Rectal smooth muscle tissue (tissue), 1 donor: Measurements from ENCODE around the gene TSC22D1.

Experiments used
- H3K27ac ChIP-seq: one replicate; pipeline ENCODE4 v1.7.0; 2013; ENCODE audit warnings: low read depth, low read length, inconsistent platforms
- H3K27me3 ChIP-seq: one replicate; pipeline ENCODE4 v1.7.0; 2013; ENCODE audit warnings: low read length; ENCODE audit not compliant: control insufficient read depth, insufficient read depth
- H3K36me3 ChIP-seq: one replicate; pipeline ENCODE4 v1.7.0; 2013; ENCODE audit warnings: low read length; ENCODE audit not compliant: control insufficient read depth, insufficient read depth
- H3K4me1 ChIP-seq: one replicate; pipeline ENCODE4 v1.7.0; 2013; ENCODE audit warnings: low read length; ENCODE audit not compliant: control insufficient read depth, insufficient read depth
- H3K4me3 ChIP-seq: one replicate; pipeline ENCODE4 v1.7.0; 2013; ENCODE audit warnings: low read length
- H3K9ac ChIP-seq: one replicate; pipeline ENCODE4 v1.7.0; 2013; ENCODE audit warnings: low read length

Gene TSC22D1

DNA sequence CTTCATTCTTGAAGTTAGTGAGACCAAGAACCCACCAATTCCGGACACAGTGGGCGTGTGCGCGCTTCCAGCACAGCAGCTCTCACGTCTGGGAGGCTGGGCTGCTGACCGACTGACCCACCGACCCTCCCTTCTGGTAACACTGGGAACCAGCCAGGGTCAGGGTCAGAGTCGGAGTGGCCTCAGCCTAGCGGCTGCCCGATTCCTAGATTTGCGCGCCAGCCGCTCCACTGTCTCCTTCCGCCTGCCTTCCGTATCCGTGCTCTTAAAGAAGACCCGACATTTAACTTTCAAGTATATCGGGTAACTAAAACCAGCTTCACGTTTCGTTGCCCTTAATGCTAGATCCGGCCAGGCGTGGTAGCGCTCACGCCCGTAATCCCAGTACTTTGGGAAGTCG lies 161.4 kb downstream of the TSC22D1 start:
- H3K27ac ChIP-seq: no peak overlapping the region
- H3K36me3 ChIP-seq: no peaks in the 10 kb centered on the region
- H3K27me3 ChIP-seq: no peaks in the 10 kb centered on the region
- H3K4me3 ChIP-seq: no peak overlapping the region
- H3K9ac ChIP-seq: no peak overlapping the region
- H3K4me1 ChIP-seq: no peaks in the 10 kb centered on the region

DNA sequence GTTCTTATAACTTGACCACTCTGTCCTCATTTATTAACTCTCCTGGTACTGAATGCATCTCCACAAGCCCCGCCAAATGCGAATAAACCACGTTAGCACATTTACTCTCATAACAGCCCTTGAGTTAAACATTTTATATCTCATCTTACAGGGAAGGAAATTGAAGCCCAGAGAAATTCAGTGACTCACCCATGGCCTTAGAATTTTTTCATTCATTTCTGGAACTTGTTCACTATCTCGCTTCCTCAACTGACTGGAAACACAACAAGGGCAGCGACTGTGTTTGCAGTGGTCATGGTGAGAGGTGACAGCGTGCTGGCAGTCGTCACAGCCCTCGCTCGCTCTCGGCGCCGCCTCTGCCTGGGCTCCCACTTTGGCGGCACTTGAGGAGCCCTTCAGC lies 163.0 kb downstream of the TSC22D1 start:
- H3K27ac ChIP-seq: no peak overlapping the region
- no peak overlapping the region for H3K9ac ChIP-seq
- no peaks in the 10 kb centered on the region for H3K27me3 ChIP-seq
- no peaks in the 10 kb centered on the region for H3K36me3 ChIP-seq
- no peak overlapping the region for H3K4me3 ChIP-seq
- no peaks in the 10 kb centered on the region for H3K4me1 ChIP-seq

DNA sequence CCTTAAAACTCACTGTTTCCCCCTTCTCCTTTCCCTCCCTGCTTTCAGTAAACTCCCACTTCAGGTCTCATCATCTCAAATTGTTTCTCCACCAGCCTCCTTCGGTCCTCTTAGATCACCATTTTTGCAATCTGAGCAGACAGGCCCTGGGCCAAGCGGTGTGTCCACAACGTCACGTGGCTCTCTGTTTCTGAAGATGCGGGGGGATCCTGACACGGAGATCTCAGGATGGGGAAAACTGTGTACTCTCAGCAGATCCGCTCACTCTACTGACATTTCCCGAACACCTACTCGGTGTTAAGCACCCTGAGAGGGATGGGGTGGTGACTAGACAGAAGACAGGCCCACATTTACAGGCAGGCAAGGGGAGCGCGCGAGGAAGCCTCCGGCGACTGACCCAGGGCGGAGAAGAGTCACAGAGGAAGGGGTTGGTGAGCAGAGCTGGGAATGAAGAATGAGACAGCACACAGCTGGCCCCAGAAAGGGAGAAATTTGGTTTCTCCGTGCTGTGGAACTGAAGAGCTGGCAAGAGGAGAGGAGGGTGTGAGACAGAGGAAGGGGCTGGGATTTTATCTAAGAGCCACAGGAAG lies 163.7 kb downstream of the TSC22D1 start:
- no peaks in the 10 kb centered on the region for H3K27me3 ChIP-seq
- H3K9ac ChIP-seq: no peak overlapping the region
- H3K27ac ChIP-seq: no peak overlapping the region
- no peak overlapping the region for H3K4me3 ChIP-seq
- H3K4me1 ChIP-seq: no peaks in the 10 kb centered on the region
- H3K36me3 ChIP-seq: no peaks in the 10 kb centered on the region

DNA sequence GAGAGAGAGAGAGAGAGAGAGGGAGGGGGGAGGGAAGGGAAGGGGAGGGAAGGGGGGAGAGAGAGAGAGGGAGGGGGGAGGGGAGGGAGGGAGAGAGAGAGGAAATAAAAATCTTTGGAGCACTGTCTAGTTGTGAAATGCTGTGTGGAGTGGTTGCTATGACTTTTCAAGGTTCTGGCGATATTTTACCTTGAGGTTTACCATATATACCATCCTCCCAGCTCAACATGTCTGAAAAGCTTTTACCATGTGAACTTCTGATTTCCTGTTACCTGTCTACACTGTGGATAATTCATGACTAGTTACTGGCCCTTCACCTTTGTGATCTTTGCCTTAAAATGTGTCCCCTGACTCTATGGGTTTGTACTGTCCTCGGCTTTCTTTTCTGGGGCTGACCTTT lies 164.3 kb downstream of the TSC22D1 start:
- Histone ChIP-seq H3K9ac (no peak overlapping the region), H3K36me3 (no peaks in the 10 kb centered on the region), H3K4me3 (no peak overlapping the region), H3K27ac (no peak overlapping the region), H3K4me1 (no peaks in the 10 kb centered on the region), H3K27me3 (no peaks in the 10 kb centered on the region)

DNA sequence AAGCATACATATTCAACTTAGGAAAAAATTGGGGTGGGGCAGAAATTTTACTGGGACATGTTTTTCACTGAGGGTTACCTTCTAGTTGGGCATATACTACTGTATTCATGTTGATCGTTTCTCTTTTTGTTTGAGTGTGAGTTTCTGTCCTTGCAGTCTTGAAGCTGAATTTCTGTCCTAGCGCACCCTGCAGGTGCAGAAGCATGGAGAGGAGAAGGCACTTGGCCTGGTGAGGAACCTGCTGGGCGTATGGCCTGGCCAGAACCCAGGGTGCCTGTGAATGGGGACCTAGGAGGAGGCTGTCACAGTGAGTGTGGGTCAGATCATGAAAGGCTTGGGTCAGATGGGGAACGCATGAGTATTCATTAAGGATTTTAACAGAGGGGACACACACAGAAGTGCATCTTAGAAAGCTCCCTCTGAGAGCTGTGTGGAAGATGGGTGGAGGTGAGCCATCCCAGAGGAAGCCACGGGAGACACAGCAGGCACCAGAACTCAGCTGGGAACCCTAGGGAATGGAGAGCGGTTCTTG lies 165.7 kb downstream of the TSC22D1 start:
- Histone ChIP-seq H3K36me3 (no peaks in the 10 kb centered on the region), H3K27me3 (no peaks in the 10 kb centered on the region), H3K4me1 (no peaks in the 10 kb centered on the region), H3K9ac (no peak overlapping the region), H3K4me3 (no peak overlapping the region), H3K27ac (no peak overlapping the region)

DNA sequence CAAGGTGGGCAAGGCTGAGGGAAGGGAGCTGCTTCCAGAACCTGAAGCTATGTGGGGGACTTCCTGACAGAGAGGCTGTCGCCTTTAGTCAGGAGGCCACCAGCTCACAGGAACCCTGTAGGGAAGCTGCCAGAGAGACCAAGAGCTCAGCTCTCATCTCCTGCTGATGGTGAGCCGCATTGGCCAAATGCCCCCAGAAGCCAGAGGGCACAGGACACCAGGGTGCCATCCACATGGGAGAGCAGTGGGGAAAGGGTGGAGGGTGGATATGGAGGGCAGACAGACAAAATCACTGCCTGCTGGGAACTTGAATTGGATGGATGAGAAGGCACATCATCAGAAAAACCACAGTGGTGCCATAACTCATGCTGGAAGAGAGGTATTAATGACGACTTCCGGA lies 166.5 kb downstream of the TSC22D1 start:
- Histone ChIP-seq H3K4me3 (no peak overlapping the region), H3K4me1 (no peaks in the 10 kb centered on the region), H3K27ac (no peak overlapping the region), H3K9ac (no peak overlapping the region), H3K27me3 (no peaks in the 10 kb centered on the region), H3K36me3 (no peaks in the 10 kb centered on the region)

DNA sequence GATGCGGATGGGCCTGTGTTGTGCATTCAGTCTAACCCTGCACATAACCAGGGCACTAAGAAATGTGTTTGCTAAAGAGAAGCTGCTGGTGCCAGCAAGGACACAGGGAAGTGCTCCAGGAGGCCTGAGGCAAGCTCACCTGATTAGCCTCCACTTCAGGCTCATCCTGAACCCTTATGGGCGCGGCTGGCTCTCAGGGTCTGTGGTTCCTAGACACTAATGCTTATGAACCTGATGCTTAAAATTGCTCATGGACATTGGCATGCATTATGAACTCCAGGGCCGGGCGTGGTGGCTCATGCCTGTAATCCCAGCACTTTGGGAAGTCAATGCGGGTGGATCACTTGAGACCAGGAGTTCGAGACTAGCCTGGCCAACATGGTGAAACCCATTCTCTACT lies 168.2 kb downstream of the TSC22D1 start:
- Histone ChIP-seq H3K36me3 (no peaks in the 10 kb centered on the region), H3K9ac (no peak overlapping the region), H3K4me1 (no peaks in the 10 kb centered on the region), H3K27me3 (no peaks in the 10 kb centered on the region), H3K27ac (no peak overlapping the region), H3K4me3 (no peak overlapping the region)

DNA sequence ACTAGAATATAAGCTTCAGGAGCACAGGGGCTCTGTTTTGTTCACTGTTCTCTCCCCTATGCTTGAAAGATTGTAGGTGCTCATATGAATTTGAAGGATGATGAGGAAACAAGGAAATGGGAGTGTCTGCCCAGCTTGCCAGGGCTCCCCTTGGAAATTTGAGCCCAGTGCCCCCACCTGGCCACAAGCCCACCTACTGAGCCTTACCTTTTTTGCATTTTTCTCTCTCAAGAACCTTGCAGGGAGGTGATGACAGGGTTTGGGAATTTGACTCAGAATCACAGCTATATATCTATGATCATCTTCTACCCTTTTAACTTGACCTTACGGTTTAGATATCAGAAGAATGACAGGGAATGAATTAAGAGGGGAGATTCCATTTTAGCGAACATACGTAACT lies 168.8 kb downstream of the TSC22D1 start:
- no peak overlapping the region for H3K9ac ChIP-seq
- H3K36me3 ChIP-seq: no peaks in the 10 kb centered on the region
- no peak overlapping the region for H3K4me3 ChIP-seq
- no peaks in the 10 kb centered on the region for H3K4me1 ChIP-seq
- no peaks in the 10 kb centered on the region for H3K27me3 ChIP-seq
- H3K27ac ChIP-seq: no peak overlapping the region

DNA sequence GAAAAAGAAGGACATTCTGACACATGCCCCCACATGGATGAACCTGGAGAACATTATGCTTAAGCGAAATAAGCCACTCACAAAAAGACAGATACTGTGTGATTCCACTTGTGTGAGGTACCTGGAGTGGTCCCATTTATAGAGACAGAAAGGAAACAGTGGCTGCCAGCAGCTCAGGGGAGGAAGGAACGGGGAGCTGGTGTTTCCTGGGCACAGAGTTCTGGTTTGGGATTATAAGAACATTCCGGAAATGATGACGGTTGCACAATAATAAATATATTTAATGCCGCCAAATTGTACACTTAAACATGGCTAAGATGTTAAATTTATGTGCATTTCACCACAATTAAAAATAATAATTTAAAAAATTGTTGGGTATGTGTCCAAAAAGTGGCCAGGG lies 169.5 kb downstream of the TSC22D1 start:
- Histone ChIP-seq H3K36me3 (no peaks in the 10 kb centered on the region), H3K9ac (no peak overlapping the region), H3K27me3 (no peaks in the 10 kb centered on the region), H3K27ac (no peak overlapping the region), H3K4me1 (no peaks in the 10 kb centered on the region), H3K4me3 (no peak overlapping the region)

DNA sequence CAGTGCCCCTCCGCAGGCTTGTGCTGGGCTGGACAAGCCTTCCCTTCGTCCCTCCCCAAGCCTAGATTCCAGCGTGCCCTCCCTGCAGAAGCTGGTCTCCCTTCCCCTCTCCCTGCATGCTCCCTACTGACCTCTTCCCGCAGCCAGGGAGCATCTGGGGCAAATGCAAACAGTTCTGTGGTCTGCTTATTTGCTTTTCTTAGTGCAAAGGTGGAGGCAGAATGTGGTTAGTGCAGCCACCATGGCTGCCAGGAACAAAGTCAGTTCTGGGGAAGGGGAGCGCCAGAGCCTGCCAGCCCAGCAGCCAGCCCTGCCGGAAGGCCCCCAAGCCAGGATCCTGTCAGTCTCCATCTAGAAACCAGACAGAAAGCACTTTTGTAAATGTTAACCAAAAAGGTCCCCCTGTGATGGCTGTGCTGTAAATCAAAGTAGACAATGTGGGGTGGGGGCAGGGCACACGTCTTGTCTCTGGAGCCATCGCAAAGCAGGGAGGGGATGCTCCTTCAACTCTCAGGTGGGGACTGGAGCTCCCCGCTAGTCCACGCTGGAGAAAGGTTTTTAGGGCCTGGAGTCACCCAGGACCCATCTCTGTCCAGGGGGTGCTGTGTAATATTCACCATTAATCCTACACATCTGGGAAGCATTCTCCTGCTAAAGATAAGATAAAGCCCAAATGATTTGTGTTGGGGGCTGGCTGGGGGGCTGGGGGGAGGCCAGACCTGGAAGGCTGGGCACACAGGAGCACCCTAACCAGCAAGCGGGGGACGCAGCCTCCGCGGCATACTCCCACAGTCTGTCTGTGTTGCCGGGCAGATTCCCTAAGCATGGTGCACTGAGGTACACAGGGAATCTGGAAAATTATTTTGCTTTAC lies 171.6 kb downstream of the TSC22D1 start:
- H3K27me3 ChIP-seq: no peaks in the 10 kb centered on the region
- no peak overlapping the region for H3K27ac ChIP-seq
- H3K36me3 ChIP-seq: no peaks in the 10 kb centered on the region
- no peaks in the 10 kb centered on the region for H3K4me1 ChIP-seq
- no peak overlapping the region for H3K9ac ChIP-seq
- H3K4me3 ChIP-seq: peak overlapping the region; percentile 28

DNA sequence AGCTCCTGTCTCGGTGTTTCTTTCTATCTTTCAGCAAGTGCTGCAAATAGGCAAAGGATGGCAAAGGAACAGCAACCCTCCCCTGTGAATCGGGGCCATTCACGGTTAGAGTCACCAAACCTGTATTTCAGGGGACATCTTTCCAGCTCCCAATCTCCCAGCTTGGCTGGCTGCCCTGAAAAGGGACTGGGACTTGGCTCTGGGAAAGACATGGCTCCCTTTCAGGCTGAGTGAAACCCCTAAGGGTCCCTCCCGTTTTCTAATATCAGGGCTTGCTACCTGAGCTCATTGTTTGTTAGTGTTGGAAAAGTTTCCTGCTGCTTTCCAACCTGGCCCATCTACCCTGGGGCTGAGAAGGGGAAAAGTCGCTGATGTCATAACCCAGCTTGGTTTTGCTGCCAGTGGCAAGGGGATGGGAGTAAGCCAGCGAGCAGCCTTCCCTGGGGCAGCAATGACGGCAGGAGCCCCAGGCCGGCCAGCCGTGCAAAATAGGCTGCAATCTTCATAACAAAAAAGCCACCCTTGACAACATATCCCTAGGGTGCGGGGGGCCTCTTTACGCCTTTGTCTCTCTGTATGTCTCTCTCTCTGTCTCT lies 172.6 kb downstream of the TSC22D1 start:
- no peaks in the 10 kb centered on the region for H3K4me1 ChIP-seq
- no peaks in the 10 kb centered on the region for H3K36me3 ChIP-seq
- H3K27ac ChIP-seq: no peak overlapping the region
- H3K4me3 ChIP-seq: no peak overlapping the region
- H3K27me3 ChIP-seq: no peaks in the 10 kb centered on the region
- no peak overlapping the region for H3K9ac ChIP-seq

DNA sequence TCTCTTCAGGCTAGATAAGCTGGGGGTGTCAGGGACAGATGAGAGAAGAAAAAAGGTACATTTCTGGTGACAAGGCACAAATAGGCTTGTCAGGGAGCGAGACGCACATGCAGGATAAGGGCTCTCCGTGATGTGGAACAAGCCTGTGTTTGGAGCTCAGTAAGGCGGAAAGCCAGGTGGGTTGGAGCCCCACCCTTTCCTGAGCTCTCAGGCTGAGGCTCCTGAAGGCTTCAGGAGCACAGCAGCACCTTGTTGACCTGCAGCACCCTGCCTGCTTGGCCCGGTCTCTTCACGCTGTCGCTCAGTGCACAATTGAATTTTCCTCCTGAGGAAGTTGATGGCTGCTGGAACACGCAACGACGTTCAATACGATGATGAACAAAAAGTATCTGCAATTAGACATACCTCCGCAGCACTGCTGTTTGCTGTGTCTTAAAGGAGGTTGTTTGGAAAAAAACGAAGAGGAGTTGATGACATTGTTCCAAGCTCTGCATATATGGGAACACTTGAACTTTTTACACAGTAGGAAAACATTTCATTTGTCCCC lies 173.2 kb downstream of the TSC22D1 start:
- Histone ChIP-seq H3K4me3 (no peak overlapping the region), H3K27me3 (no peaks in the 10 kb centered on the region), H3K4me1 (no peaks in the 10 kb centered on the region), H3K36me3 (no peaks in the 10 kb centered on the region), H3K9ac (no peak overlapping the region), H3K27ac (no peak overlapping the region)
